AG09309 (cell line): ENCODE measurements around the gene PCK1.

Experiments
- DNase-seq: peaks from one replicate; pipeline ENCODE4 v3.0.0-alpha.2; 2010; ENCODE audit warnings: low read depth
- H3K4me3 ChIP-seq: 2 replicates; pipeline ENCODE4 v1.5.1; 2011; ENCODE audit warnings: mild to moderate bottlenecking, low read depth, low read length, moderate library complexity; ENCODE audit not compliant: control insufficient read depth
- TF ChIP-seq, protein P1 (sequence below): IDR thresholded peaks from 2 replicates; pipeline ENCODE4 v1.5.1; 2011; ENCODE audit warnings: mild to moderate bottlenecking, low read depth, low read length, inconsistent platforms; ENCODE audit not compliant: insufficient read depth, control insufficient read depth; ENCODE audit errors: missing control alignments

PCK1 gene

GRCh38 chr20:57528148-57528547 is 32.8 kb upstream of the PCK1 start:
- no peak for DNase-seq
- TF ChIP-seq, protein P1, sequence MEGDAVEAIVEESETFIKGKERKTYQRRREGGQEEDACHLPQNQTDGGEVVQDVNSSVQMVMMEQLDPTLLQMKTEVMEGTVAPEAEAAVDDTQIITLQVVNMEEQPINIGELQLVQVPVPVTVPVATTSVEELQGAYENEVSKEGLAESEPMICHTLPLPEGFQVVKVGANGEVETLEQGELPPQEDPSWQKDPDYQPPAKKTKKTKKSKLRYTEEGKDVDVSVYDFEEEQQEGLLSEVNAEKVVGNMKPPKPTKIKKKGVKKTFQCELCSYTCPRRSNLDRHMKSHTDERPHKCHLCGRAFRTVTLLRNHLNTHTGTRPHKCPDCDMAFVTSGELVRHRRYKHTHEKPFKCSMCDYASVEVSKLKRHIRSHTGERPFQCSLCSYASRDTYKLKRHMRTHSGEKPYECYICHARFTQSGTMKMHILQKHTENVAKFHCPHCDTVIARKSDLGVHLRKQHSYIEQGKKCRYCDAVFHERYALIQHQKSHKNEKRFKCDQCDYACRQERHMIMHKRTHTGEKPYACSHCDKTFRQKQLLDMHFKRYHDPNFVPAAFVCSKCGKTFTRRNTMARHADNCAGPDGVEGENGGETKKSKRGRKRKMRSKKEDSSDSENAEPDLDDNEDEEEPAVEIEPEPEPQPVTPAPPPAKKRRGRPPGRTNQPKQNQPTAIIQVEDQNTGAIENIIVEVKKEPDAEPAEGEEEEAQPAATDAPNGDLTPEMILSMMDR, result no peak
- H3K4me3 ChIP-seq, result no peak overlapping the region

DNA sequence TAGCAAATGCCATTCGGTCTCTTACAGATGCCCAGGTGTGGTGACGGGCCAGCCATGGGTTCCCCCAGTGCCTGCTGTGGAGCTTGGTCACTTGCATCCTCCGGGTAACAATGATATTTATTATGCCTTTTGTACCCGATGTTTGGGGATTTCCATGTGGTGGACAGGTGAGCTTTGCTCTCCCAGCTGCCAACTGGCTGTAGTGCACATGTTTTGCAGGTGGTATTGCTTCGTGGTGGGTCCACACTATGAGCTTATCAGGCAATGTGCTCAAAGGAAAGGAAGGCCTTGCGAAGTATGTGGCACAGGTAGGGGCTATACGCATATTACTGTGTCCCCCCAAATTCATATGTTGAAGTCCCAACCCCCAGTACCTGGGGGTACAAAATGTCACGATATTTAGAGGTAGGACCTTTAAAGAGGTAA is 31.7 kb upstream of the PCK1 start:
- H3K4me3 ChIP-seq, result no peak overlapping the region
- TF ChIP-seq, protein P1, result no peak

GRCh38 chr20:57529810-57530209 is 31.1 kb upstream of the PCK1 start:
- DNase-seq, result no peak
- TF ChIP-seq, protein P1, result no peak
- H3K4me3 ChIP-seq, result no peak overlapping the region

More for the DNA sequence above, 31.7 kb upstream of the PCK1 start:
- DNase-seq, result no peak

DNA sequence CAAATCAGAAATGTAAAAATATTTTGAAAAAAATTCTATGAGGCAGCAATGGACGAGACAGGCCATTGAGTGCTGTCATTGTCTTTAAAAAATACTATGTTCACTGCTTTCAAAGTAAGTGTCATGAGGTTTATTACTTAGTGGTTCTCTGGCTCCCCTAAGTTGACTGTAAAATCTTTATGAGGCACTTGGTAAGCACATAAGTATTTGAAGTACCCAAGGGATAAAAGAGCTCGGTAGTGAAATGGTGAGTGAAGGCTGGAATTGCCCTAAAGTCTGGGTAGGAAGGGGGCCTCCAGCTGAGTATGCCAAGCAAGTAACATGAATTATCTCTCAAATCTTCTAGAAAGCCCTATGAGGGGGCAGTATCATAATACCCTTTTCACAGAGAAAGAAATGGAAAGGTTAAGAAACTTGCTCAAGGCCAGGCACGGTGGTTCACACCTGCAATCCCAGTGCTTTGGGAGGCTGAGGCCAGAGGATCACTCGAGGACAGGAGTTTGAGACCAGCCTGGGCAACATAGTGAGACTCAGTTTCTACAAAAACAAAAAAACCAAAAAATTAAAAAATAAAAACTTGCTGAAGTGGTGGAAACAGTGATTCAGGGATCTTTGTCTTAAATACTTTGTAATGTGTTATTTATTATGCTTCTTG is 30.5 kb upstream of the PCK1 start:
- DNase-seq, result peak; percentile 7
- TF ChIP-seq, protein P1, result no peak
- H3K4me3 ChIP-seq, result no peak overlapping the region

DNA sequence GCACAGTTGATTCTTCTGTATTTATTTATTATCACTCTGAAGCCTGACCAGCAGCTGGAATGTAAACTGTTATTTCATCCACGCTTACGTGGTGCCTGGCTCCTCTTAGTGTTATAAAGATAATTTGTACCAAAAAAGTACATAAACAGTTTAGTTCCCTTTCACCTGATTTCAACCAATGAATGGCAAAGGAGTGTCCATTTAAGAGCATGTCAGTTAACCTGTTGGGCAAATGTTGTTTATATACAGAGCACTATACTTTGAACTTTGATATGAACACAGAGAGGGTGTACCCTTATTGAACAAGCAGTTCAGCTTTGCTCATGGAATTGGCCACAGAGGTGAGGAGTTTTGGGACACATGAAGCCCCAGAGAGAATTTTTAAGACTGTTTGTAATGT is 28.8 kb upstream of the PCK1 start:
- H3K4me3 ChIP-seq, result no peak overlapping the region
- TF ChIP-seq, protein P1, result no peak
- DNase-seq, result no peak

- TF ChIP-seq, protein P1, result no peak
Observed at GRCh38 chr20:57535297-57535696, 25.6 kb upstream of the PCK1 start.

More at GRCh38 chr20:57535297-57535696, 25.6 kb upstream of the PCK1 start:
- DNase-seq, result no peak
- H3K4me3 ChIP-seq, result no peak overlapping the region
